ENCODE measurements around the gene BPIFA1. TPM values are rescaled to one million over a fixed set of nuclear protein-coding genes. Genes with fewer than 3 reads are reported as not detected.

The BPIFA1 gene
- total and polyA plus RNA-seq, 2 of the 8 experiments (the other 6 are each of a cell fraction or from before 2014, with no cell fraction given), result not detected

- H3K23me2 ChIP-seq (ENCODE audit: low read depth, low read length), result no peaks in the 10 kb centered on the region
- H3K79me1 ChIP-seq (ENCODE audit: low read depth, low read length), result no peaks in the 10 kb centered on the region
- H2AK5ac ChIP-seq (ENCODE audit: low read depth, low read length), result no peak overlapping the region
- no peak overlapping the region for H4K5ac ChIP-seq (ENCODE audit: insufficient read length, low read depth, low read length)
- no peak overlapping the region for H4K8ac ChIP-seq (ENCODE audit: extremely low read depth, insufficient read depth, low read length)
- TF ChIP-seq HDAC2 (IDR thresholded peaks at IDR 0.05; ENCODE audit: borderline replicate concordance in 1 of 2, low read depth in 2 of 2, low read length in 2 of 2), result no peak
- no peak overlapping the region for H4K91ac ChIP-seq (replicated peaks; ENCODE audit: insufficient read length, low read length)
- no peak overlapping the region for H2BK15ac ChIP-seq (ENCODE audit: low read length)
- H3K4me1 ChIP-seq (replicated peaks in 1 of 4; ENCODE audit: control insufficient read depth in 3 of 4, insufficient read depth in 4 of 4, low read length in 3 of 4), result no peaks in the 10 kb centered on the region; a peak in 1 of 7 replicates
- DNase-seq (ENCODE audit: low read depth in 1 of 2, low spot score in 2 of 2) (no peak), FAIRE-seq (no peak)
- no peak overlapping the region for H3K4me2 ChIP-seq (ENCODE audit: insufficient read depth in 1 of 2, low read depth in 2 of 2, low read length in 2 of 2)
- H3K27ac ChIP-seq (ENCODE audit: low read depth, low read length), result no peak overlapping the region
- H2BK5ac ChIP-seq (ENCODE audit: low read depth, low read length), result no peak overlapping the region
- H3K56ac ChIP-seq (replicated peaks; ENCODE audit: insufficient read length, low read depth, low read length), result no peak overlapping the region
- no peak overlapping the region for H2AFZ ChIP-seq (ENCODE audit: low read length)
- no peak overlapping the region for H3K18ac ChIP-seq (ENCODE audit: extremely low read depth, low read length)
- H2BK120ac ChIP-seq (replicated peaks; ENCODE audit: low read depth, low read length), result no peak overlapping the region
- ChIA-PET CTCF (ENCODE audit: partially characterized antibody) (interaction anchor here (0.8 to 6.9 kb wide), 13 partner anchors 8 to 192 kb away, joined by 3 to 81 read pairs (median 5); partner anchors contain the start of gene BPIFB1), POLR2A (ENCODE audit: partially characterized antibody) (no interaction called here)
- no peak overlapping the region for H2BK20ac ChIP-seq (ENCODE audit: low read length)
- WGBS, 2 experiments (ENCODE audit: extremely low coverage in 1 of 2, insufficient coverage in 1 of 2, insufficient read length in 1 of 2, insufficient replicate concordance in 2 of 2, low coverage in 1 of 2, low lambda C conversion rate in 2 of 2, missing lambda C conversion rate in 1 of 2), result 95% methylated on average over 12 of the region's 13 CpGs; no CpG with 5 or more reads in 1 of the 2 experiments
- no peak overlapping the region for H3K23ac ChIP-seq (ENCODE audit: insufficient read length)
- H3K79me2 ChIP-seq (ENCODE audit: control insufficient read depth in 1 of 2, insufficient read depth in 2 of 2, low read length in 2 of 2), result no peaks in the 10 kb centered on the region
- H3K9ac ChIP-seq (replicated peaks in 1 of 4; ENCODE audit: extremely low read depth in 1 of 4, low read depth in 3 of 4, low read length in 3 of 4), result no peak overlapping the region
- no peaks in the 10 kb centered on the region for H4K20me1 ChIP-seq (replicated peaks in 1 of 2; ENCODE audit: control insufficient read depth in 1 of 2, insufficient read depth in 2 of 2, low read length in 2 of 2)
- H3K27me3 ChIP-seq (replicated peaks in 1 of 4; ENCODE audit: control insufficient read depth in 3 of 4, extremely low read depth in 1 of 4, insufficient read depth in 3 of 4, low read length in 3 of 4), result no peaks in the 10 kb centered on the region
- no peak overlapping the region for H2BK12ac ChIP-seq (ENCODE audit: low read depth, low read length)
- no peaks in the 10 kb centered on the region for H3K9me3 ChIP-seq (ENCODE audit: insufficient read depth in 2 of 2, low read depth in 1 of 2, low read length in 1 of 2)
- H3K36me3 ChIP-seq (ENCODE audit: control insufficient read depth in 2 of 4, insufficient read depth in 4 of 4, low read length in 3 of 4), result no peaks in the 10 kb centered on the region
- H3K14ac ChIP-seq (ENCODE audit: insufficient read length), result no peak overlapping the region
- no peak overlapping the region for H3K4me3 ChIP-seq (ENCODE audit: extremely low read depth in 1 of 4, insufficient read depth in 2 of 4, low read depth in 3 of 4, low read length in 4 of 4)
- no peak overlapping the region for H3K4ac ChIP-seq (replicated peaks; ENCODE audit: insufficient read length, low read depth, low read length)
Measured at GRCh38 chr20:33290852-33291251, 55.1 kb downstream of the BPIFA1 start.
